ENCODE results near the gene PIEZO2.

PIEZO2 gene

DNA sequence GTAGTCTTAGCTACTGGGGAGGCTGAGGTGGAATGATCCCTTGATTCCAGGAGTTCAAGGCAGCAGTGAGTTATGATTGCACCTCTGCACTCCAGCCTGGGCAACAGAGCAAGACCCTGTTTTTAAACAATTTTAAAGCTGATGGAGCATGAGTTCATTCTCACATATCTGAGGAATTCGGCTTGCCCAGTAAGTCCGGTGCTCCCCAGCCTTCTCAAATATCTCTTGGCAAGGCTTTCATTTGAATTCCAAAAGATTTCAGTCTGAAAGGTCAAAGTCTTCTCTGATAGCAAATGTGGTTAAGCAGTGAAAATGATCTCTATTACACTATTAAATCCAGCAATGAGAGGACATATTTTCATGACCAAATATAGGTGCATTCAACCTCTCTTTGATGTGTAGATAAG lies 27.9 kb downstream of the PIEZO2 start:
- no peak for DNase-seq (ENCODE audit: insufficient read length)
- TF ChIP-seq POLR2AphosphoS5 (IDR thresholded peaks at IDR 0.05; ENCODE audit: low read depth, low read length): no peak
- no peak for TF ChIP-seq POLR2A (IDR thresholded peaks at IDR 0.05; ENCODE audit: low read depth, low read length)
- no peak for TF ChIP-seq TAF1 (IDR thresholded peaks at IDR 0.05; ENCODE audit: borderline replicate concordance, low read depth, low read length)
- no peak for FAIRE-seq

- no peak for DNase-seq (ENCODE audit: insufficient read length)
- no peak for FAIRE-seq
- TF ChIP-seq TAF1 (IDR thresholded peaks at IDR 0.05; ENCODE audit: borderline replicate concordance, low read depth, low read length): no peak
- TF ChIP-seq POLR2AphosphoS5 (IDR thresholded peaks at IDR 0.05; ENCODE audit: low read depth, low read length): no peak
- no peak for TF ChIP-seq POLR2A (IDR thresholded peaks at IDR 0.05; ENCODE audit: low read depth, low read length)
Observed at GRCh38 chr18:11119959-11120587, 29.3 kb downstream of the PIEZO2 start.

GRCh38 chr18:11119550-11119949 lies 29.8 kb downstream of the PIEZO2 start:
- TF ChIP-seq POLR2A (IDR thresholded peaks at IDR 0.05; ENCODE audit: low read depth, low read length) (no peak), TAF1 (IDR thresholded peaks at IDR 0.05; ENCODE audit: borderline replicate concordance, low read depth, low read length) (no peak), POLR2AphosphoS5 (IDR thresholded peaks at IDR 0.05; ENCODE audit: low read depth, low read length) (no peak)
- DNase-seq (ENCODE audit: insufficient read length) (no peak), FAIRE-seq (no peak)

GRCh38 chr18:11118051-11118766 lies 31.2 kb downstream of the PIEZO2 start:
- FAIRE-seq (no peak), DNase-seq (ENCODE audit: insufficient read length) (no peak)
- no peak for TF ChIP-seq TAF1 (IDR thresholded peaks at IDR 0.05; ENCODE audit: borderline replicate concordance, low read depth, low read length)
- no peak for TF ChIP-seq POLR2AphosphoS5 (IDR thresholded peaks at IDR 0.05; ENCODE audit: low read depth, low read length)
- TF ChIP-seq POLR2A (IDR thresholded peaks at IDR 0.05; ENCODE audit: low read depth, low read length): no peak

GRCh38 chr18:11115276-11115675 lies 34.1 kb downstream of the PIEZO2 start:
- TF ChIP-seq TAF1 (IDR thresholded peaks at IDR 0.05; ENCODE audit: borderline replicate concordance, low read depth, low read length) (no peak), POLR2A (IDR thresholded peaks at IDR 0.05; ENCODE audit: low read depth, low read length) (no peak), POLR2AphosphoS5 (IDR thresholded peaks at IDR 0.05; ENCODE audit: low read depth, low read length) (no peak)
- FAIRE-seq: no peak
- DNase-seq (ENCODE audit: insufficient read length): no peak

GRCh38 chr18:11114653-11115052 lies 34.7 kb downstream of the PIEZO2 start:
- TF ChIP-seq POLR2A (IDR thresholded peaks at IDR 0.05; ENCODE audit: low read depth, low read length): no peak
- TF ChIP-seq POLR2AphosphoS5 (IDR thresholded peaks at IDR 0.05; ENCODE audit: low read depth, low read length): no peak
- TF ChIP-seq TAF1 (IDR thresholded peaks at IDR 0.05; ENCODE audit: borderline replicate concordance, low read depth, low read length): no peak
- no peak for DNase-seq (ENCODE audit: insufficient read length)
- no peak for FAIRE-seq

- TF ChIP-seq TAF1 (IDR thresholded peaks at IDR 0.05; ENCODE audit: borderline replicate concordance, low read depth, low read length): no peak
- TF ChIP-seq POLR2AphosphoS5 (IDR thresholded peaks at IDR 0.05; ENCODE audit: low read depth, low read length): no peak
- no peak for TF ChIP-seq POLR2A (IDR thresholded peaks at IDR 0.05; ENCODE audit: low read depth, low read length)
- DNase-seq (ENCODE audit: insufficient read length) (no peak), FAIRE-seq (no peak)
Observed at GRCh38 chr18:11113937-11114336, 35.4 kb downstream of the PIEZO2 start.

GRCh38 chr18:11113046-11113548 lies 36.3 kb downstream of the PIEZO2 start:
- no peak for FAIRE-seq
- DNase-seq (ENCODE audit: insufficient read length): no peak
- TF ChIP-seq TAF1 (IDR thresholded peaks at IDR 0.05; ENCODE audit: borderline replicate concordance, low read depth, low read length): no peak
- no peak for TF ChIP-seq POLR2A (IDR thresholded peaks at IDR 0.05; ENCODE audit: low read depth, low read length)
- TF ChIP-seq POLR2AphosphoS5 (IDR thresholded peaks at IDR 0.05; ENCODE audit: low read depth, low read length): no peak

DNA sequence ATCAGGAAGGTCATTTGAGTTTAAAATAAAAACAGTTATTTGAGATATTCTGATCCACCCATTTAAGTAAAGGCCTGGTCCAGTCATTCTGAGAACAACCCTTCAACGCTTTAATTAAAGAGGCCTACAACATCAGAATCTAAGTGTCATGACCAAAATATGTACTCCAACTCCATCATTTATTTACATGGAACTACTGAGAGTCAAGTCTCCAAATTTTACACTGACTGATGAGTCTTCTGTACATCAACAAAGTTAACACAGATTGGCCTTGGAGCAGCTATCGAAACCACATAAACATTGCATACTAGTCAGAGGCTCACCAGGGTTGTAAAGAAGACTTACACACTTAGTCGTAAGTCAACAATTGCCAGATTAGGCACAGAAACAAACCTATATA lies 37.1 kb downstream of the PIEZO2 start:
- no peak for DNase-seq (ENCODE audit: insufficient read length)
- no peak for FAIRE-seq
- TF ChIP-seq TAF1 (IDR thresholded peaks at IDR 0.05; ENCODE audit: borderline replicate concordance, low read depth, low read length) (no peak), POLR2AphosphoS5 (IDR thresholded peaks at IDR 0.05; ENCODE audit: low read depth, low read length) (no peak), POLR2A (IDR thresholded peaks at IDR 0.05; ENCODE audit: low read depth, low read length) (no peak)

DNA sequence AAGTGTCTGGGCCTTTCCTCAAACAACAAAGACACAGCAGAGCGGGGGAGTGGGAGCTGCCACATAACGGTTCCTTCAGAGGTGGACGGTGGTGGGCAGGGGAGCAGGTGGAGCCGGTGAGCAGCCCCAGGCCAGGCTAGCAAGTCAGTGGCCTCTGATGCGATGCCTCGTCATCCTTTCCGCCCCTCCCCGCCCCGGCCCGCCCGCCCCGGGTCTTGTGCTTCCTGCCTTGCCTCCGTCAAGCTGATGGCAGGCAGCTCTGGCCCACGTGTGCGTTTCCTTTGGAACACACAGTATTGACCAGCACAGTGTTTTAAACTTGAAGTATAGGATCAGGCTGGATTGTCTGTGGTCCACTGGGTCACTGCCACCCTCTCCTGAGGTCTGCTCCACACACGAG lies 38.9 kb downstream of the PIEZO2 start:
- TF ChIP-seq TAF1 (IDR thresholded peaks at IDR 0.05; ENCODE audit: borderline replicate concordance, low read depth, low read length) (no peak), POLR2A (IDR thresholded peaks at IDR 0.05; ENCODE audit: low read depth, low read length) (no peak), POLR2AphosphoS5 (IDR thresholded peaks at IDR 0.05; ENCODE audit: low read depth, low read length) (no peak)
- FAIRE-seq: no peak
- no peak for DNase-seq (ENCODE audit: insufficient read length)

DNA sequence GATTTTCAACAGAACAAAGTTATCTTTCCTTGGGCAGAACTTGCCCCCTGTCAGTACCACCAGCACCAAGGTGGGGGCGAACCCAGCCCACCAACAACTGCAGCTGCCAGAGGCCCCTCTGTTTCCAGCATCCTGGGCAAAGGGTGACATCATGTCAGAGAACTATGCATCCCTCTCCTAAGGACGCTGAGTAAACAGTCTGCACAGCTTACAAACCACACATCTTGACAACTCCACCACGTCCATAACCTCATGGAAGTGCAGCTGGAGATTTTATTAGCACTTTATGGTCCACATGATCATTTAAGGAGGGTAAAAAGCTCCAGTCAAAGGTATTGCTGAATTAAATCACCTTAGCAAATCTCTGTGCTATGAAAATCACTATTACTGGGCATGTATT lies 40.4 kb downstream of the PIEZO2 start:
- DNase-seq (ENCODE audit: insufficient read length) (no peak), FAIRE-seq (no peak)
- no peak for TF ChIP-seq POLR2A (IDR thresholded peaks at IDR 0.05; ENCODE audit: low read depth, low read length)
- no peak for TF ChIP-seq TAF1 (IDR thresholded peaks at IDR 0.05; ENCODE audit: borderline replicate concordance, low read depth, low read length)
- no peak for TF ChIP-seq POLR2AphosphoS5 (IDR thresholded peaks at IDR 0.05; ENCODE audit: low read depth, low read length)

GRCh38 chr18:11106894-11107293 lies 42.5 kb downstream of the PIEZO2 start:
- no peak for TF ChIP-seq TAF1 (IDR thresholded peaks at IDR 0.05; ENCODE audit: borderline replicate concordance, low read depth, low read length)
- TF ChIP-seq POLR2A (IDR thresholded peaks at IDR 0.05; ENCODE audit: low read depth, low read length): no peak
- no peak for TF ChIP-seq POLR2AphosphoS5 (IDR thresholded peaks at IDR 0.05; ENCODE audit: low read depth, low read length)
- no peak for FAIRE-seq
- DNase-seq (ENCODE audit: insufficient read length): no peak

Measured in GM12892 (cell line).